Liver (tissue), 3 donors: Measurements from ENCODE around the gene PYGO2.

Source experiments
- EGR1 ChIP-seq, 2 donors: IDR thresholded peaks; 2 replicates each; pipeline ENCODE4 v1.6.1; 2016 to 2018; ENCODE audit warnings: antibody characterized with exemption in 2 of 2, low read depth in 2 of 2
- FOXA1 ChIP-seq: IDR thresholded peaks from 2 replicates; pipeline ENCODE4 v1.6.1; 2016; ENCODE audit warnings: antibody characterized with exemption
- HNF4A ChIP-seq, 2 donors: conservative IDR thresholded peaks; 2 replicates each; pipeline ENCODE4 v1.6.1; 2016; ENCODE audit warnings: antibody characterized with exemption in 2 of 2, mild to moderate bottlenecking in 2 of 2
- JUND ChIP-seq, 2 donors: IDR thresholded peaks; 2 replicates each; pipeline ENCODE4 v1.6.1; 2016; ENCODE audit warnings: antibody characterized with exemption in 2 of 2
- RAD21 ChIP-seq, 2 donors: IDR thresholded peaks; 2 replicates each; pipeline ENCODE4 v1.6.1; 2016; ENCODE audit warnings: antibody characterized with exemption in 2 of 2, mild to moderate bottlenecking in 2 of 2
- SP1 ChIP-seq: IDR thresholded peaks from 2 replicates; pipeline ENCODE4 v1.6.1; 2018; ENCODE audit warnings: antibody characterized with exemption, mild to moderate bottlenecking
- TF ChIP-seq, protein P1 (sequence below): fragments of 150-350 bp; IDR thresholded peaks from 2 replicates; pipeline ENCODE4 v1.5.1; 2017; ENCODE audit warnings: improper control_type of control experiment, low read depth, low read length; ENCODE audit not compliant: missing input control
- TF ChIP-seq, protein P2 (sequence below): IDR thresholded peaks from 2 replicates; pipeline ENCODE4 v1.6.1; 2016; ENCODE audit warnings: antibody characterized with exemption, mild to moderate bottlenecking
- donor health status: healthy.
- donor health status: healthy.

DNA sequence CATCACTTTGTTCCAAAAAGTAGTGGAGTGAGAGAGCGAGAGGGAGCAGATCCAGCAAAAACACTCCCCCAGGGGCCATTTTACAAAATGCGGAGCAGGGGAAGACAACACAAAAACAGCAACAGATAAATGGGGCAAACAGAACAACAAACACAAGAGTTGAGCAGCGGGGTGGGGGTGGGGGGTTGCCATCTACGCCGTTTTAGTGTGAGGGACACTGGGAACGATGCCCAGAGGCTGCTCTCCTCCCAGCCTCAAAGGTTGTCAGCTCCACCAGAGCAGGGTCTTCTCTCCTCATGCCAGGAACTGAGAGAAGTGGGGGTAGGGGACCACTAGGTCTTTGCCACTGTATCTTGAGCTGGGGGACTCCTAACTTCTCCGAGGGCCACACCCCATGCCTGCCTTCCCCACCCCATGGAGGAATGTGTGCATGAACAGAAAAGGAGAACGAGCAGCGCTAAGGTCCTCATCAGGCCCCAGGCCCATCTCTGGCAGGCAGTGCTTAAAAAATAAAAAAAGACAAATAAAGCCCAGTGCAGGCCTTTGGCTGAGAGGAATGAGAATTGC lies 4.4 kb downstream of the PYGO2 start:
- TF ChIP-seq, protein P1, sequence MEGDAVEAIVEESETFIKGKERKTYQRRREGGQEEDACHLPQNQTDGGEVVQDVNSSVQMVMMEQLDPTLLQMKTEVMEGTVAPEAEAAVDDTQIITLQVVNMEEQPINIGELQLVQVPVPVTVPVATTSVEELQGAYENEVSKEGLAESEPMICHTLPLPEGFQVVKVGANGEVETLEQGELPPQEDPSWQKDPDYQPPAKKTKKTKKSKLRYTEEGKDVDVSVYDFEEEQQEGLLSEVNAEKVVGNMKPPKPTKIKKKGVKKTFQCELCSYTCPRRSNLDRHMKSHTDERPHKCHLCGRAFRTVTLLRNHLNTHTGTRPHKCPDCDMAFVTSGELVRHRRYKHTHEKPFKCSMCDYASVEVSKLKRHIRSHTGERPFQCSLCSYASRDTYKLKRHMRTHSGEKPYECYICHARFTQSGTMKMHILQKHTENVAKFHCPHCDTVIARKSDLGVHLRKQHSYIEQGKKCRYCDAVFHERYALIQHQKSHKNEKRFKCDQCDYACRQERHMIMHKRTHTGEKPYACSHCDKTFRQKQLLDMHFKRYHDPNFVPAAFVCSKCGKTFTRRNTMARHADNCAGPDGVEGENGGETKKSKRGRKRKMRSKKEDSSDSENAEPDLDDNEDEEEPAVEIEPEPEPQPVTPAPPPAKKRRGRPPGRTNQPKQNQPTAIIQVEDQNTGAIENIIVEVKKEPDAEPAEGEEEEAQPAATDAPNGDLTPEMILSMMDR = no peak
- TF ChIP-seq, protein P2, sequence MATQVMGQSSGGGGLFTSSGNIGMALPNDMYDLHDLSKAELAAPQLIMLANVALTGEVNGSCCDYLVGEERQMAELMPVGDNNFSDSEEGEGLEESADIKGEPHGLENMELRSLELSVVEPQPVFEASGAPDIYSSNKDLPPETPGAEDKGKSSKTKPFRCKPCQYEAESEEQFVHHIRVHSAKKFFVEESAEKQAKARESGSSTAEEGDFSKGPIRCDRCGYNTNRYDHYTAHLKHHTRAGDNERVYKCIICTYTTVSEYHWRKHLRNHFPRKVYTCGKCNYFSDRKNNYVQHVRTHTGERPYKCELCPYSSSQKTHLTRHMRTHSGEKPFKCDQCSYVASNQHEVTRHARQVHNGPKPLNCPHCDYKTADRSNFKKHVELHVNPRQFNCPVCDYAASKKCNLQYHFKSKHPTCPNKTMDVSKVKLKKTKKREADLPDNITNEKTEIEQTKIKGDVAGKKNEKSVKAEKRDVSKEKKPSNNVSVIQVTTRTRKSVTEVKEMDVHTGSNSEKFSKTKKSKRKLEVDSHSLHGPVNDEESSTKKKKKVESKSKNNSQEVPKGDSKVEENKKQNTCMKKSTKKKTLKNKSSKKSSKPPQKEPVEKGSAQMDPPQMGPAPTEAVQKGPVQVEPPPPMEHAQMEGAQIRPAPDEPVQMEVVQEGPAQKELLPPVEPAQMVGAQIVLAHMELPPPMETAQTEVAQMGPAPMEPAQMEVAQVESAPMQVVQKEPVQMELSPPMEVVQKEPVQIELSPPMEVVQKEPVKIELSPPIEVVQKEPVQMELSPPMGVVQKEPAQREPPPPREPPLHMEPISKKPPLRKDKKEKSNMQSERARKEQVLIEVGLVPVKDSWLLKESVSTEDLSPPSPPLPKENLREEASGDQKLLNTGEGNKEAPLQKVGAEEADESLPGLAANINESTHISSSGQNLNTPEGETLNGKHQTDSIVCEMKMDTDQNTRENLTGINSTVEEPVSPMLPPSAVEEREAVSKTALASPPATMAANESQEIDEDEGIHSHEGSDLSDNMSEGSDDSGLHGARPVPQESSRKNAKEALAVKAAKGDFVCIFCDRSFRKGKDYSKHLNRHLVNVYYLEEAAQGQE = no peak
- TF ChIP-seq FOXA1 (no peak), RAD21 (IDR thresholded peaks at IDR 0.05) (no peak), JUND (IDR thresholded peaks at IDR 0.05) (no peak), HNF4A (conservative IDR thresholded peaks at IDR 0.05) (no peak), SP1 (no peak), EGR1 (IDR thresholded peaks at IDR 0.05; ENCODE audit: low read depth in 2 of 2) (no peak)
